Tracheal epithelial cell (primary cell): Measurements from ENCODE around the gene LBHD2. TPM values are rescaled to one million over a fixed set of nuclear protein-coding genes. Genes with fewer than 3 reads are reported as not detected.

ENCODE experiments used
- total RNA-seq: library from RNA; depleted of rRNA; stranded (reverse); fragments of >200 nt; gene quantifications from 2 replicates; pipeline ENCODE4 v1.2.1, GENCODE V29; 2014

The LBHD2 gene
- not detected in 2 replicates for total RNA-seq

GRCh38 chr14:103084021-103084919 is at the start of gene LBHD2:
Gene LBHD2, plus strand, starts transcription at chr14:103084210. Its CDS starts 1,803 bp downstream, at chr14:103086013.

GRCh38 chr14:103057372-103058163 is 26.4 kb upstream of the LBHD2 start, which contains the start of gene CDC42BPB:
Gene CDC42BPB, minus strand, starts transcription at chr14:103057549. Its CDS starts 376 bp downstream, at chr14:103057173.

GRCh38 chr14:103094406-103095209 is 10.6 kb downstream of the LBHD2 start, which contains the start of gene EXOC3L4:
Gene EXOC3L4, plus strand, starts transcription at chr14:103094725. Its CDS starts 5,495 bp downstream, at chr14:103100220.

GRCh38 chr14:103122947-103123633 is 39.1 kb downstream of the LBHD2 start, which contains the start of gene TNFAIP2:
Gene TNFAIP2, plus strand, starts transcription at chr14:103123461. Its CDS starts 2,997 bp downstream, at chr14:103126458.

Other genes starting within 250 kb of the LBHD2 start
- 0.96 and 4.7 TPM in 2 replicates for gene AMN, start 161.5 kb upstream of the LBHD2 start, total RNA-seq
- gene CDC42BPB, start 26.7 kb upstream of the LBHD2 start, total RNA-seq = 92.1 and 92.5 TPM in 2 replicates
- gene EXOC3L4, start 10.5 kb downstream of the LBHD2 start, total RNA-seq = 0.48 TPM in 1 of 2 replicates, not detected in the other
- gene TNFAIP2, start 39.3 kb downstream of the LBHD2 start, total RNA-seq = 10.0 and 304 TPM in 2 replicates